ENCODE results near the gene ALAD.

DNA sequence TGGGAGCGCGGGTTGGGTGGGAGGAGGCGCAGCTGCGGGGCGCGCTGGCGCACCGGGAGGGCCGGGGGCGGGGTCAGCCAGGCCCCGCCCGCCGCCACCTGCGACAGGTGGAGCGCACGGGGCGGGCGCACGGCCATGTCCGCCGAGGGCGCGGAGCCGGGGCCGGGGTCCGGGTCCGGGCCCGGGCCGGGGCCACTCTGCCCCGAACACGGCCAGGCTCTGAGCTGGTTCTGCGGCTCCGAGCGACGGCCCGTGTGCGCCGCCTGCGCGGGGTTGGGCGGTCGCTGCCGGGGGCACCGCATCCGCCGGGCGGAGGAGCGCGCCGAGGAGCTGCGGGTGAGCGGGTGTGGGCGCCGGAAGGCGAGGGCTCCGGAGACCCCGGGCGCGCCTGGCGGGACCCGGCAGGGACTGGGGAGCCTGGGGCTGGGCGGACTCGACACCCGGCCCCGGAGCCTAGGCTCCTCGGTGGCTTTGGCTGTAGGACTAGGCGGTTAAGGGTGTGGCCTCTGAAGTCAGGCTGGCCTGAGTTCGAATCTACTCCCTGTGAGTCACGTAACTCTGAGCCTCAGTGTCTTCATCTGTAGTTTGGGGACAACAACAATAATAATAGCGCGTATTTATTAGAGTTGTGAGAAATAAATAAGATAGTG, 51.5 kb downstream of the ALAD start, which contains the start of gene BSPRY:
- TF ChIP-seq, protein P1, sequence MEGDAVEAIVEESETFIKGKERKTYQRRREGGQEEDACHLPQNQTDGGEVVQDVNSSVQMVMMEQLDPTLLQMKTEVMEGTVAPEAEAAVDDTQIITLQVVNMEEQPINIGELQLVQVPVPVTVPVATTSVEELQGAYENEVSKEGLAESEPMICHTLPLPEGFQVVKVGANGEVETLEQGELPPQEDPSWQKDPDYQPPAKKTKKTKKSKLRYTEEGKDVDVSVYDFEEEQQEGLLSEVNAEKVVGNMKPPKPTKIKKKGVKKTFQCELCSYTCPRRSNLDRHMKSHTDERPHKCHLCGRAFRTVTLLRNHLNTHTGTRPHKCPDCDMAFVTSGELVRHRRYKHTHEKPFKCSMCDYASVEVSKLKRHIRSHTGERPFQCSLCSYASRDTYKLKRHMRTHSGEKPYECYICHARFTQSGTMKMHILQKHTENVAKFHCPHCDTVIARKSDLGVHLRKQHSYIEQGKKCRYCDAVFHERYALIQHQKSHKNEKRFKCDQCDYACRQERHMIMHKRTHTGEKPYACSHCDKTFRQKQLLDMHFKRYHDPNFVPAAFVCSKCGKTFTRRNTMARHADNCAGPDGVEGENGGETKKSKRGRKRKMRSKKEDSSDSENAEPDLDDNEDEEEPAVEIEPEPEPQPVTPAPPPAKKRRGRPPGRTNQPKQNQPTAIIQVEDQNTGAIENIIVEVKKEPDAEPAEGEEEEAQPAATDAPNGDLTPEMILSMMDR (IDR thresholded peaks at IDR 0.05; ENCODE audit: borderline replicate concordance, extremely low read depth, low read length, poor library complexity, severe bottlenecking): no peak
- TF ChIP-seq EZH2 (IDR thresholded peaks at IDR 0.05; ENCODE audit: borderline replicate concordance, low read depth, low read length, severe bottlenecking): no peak

Measured in DND-41 (cell line).